CD4-positive, alpha-beta T cell treated with Interferon gamma for 1 hour (primary cell): ENCODE measurements around the gene ST6GAL1.
"Not testable (repeated sequence)": the region's sequence is repeated elsewhere in the genome, so short reads cannot be mapped to it uniquely, and the experiment has no call there.

Source experiments
- DNase-seq: peaks from one replicate; pipeline ENCODE4 v3.0.0-alpha.2; 2020

Gene ST6GAL1

DNA sequence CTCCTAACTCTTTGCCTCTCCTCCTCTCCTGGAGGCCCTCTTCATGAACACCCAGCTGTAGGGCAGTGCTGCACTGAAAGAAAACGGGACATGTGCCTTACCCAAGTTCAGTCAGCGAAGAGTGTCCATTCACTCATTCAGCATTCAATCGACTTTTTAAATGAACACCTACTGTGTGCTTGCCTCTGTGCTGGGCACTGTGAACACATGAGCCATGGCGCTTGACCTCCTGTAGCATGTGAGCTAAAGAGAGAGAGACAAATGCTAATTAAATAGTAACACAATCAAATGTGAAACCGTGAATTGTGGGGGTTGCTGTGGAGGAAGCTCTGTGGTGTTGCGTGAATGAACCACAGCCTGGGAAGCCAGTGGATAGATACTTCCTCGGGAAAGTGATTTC, 43.4 kb downstream of the ST6GAL1 start:
- no peak for DNase-seq

DNA sequence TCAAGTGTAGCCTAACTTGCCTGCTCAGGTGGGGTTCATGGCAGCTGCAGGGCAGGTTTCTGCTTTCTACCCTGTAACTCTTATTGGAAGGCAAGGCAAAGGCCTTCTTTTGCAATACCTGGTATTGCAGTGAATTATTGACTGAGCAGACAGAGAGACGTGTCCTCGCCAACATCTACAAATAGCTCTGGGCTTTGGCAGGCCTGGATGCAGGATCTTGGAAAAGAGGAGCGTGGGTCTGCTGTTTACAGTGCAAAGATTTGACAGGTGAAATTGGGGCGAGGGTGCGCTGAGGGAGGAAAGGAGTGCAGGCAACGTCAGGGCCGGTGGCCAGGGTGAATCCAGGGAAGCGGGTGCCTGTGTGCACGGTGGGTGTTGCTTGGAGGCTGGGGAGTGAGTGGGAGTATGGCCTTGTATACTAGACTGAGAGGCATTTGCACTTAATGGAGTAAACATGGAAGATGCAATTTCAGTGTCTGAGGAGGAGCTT, 44.5 kb downstream of the ST6GAL1 start:
- no peak for DNase-seq

DNA sequence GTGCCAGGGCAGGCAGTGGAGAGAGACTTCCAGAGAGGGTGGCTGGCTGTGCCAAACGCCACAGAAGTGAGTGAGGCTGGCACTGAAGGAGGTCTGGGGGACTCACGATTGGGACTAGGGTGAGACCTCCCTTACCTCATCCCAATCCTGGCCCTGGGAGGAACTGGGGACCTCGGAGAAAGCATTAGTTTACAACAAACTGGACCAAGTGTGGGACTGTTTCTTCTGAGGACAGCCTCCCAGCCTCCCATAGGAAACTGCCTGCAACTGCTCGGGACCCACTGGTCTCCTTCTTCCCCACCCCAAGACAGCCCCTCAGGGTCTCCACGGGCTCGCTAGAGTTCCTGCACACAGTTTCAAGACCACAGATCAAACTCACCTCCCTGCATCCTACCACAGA, 45.4 kb downstream of the ST6GAL1 start:
- DNase-seq: no peak

DNA sequence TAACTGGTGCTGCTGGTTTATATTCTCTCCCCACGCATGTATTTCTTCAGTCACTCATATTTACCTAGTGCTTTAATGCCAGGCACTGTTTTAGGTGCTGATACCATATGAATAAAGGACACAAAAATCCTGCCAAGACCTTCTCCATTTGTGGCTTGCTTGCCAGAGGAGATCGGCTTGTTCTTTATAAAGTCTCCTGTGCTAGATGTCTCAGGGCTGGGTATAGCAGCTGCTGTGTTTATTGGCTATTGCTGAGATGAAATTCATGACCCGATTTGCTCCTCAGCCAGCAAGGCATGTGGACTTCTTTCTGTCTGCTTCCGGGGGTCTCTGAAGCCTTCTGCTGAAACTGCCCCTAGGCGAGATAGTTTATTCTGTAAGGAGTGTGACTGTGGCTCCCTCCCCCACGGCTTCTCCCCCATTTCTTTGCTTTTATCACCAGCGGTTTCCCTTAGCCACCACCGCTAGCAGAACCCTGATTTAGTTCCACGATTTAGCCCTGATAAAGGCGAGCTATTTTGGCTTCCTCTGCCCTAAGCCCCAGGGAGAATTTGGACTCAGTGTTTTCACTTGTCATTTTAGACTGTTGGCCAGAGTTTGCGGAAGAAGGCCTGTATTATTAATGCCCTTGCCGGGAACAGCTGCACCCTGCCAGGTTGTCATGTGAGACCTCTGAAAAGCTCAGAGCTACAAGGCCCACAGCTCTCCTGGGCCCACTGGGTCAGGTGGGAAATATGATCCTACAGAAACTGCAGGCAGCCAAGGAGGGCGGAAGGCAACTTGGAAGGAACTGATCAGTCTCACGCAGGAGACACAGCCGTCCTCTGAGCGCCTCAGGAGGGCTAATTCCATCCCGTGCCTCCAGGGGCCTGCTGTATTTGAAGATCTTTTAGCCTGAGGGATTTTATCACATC, 46.8 kb downstream of the ST6GAL1 start:
- DNase-seq: no peak

DNA sequence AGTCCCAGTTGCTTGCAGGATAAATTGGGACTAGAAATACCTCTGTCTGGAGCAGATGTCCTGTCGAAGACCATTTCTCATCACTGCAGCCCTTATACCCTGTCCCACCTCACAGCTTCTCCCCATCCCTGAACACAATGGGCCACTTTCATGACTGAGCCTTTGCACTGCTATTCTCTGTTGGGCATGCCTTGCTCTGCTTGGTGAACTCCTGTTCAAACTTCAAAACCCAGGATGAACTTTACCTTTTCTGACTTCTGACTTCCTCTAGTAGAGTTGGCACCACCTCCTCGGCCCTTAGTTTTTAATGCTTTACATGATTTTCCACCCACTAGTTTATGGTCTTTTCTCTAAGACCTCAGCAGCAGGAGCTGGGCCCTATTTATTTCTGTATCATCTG, 48.4 kb downstream of the ST6GAL1 start:
- DNase-seq: no peak

DNA sequence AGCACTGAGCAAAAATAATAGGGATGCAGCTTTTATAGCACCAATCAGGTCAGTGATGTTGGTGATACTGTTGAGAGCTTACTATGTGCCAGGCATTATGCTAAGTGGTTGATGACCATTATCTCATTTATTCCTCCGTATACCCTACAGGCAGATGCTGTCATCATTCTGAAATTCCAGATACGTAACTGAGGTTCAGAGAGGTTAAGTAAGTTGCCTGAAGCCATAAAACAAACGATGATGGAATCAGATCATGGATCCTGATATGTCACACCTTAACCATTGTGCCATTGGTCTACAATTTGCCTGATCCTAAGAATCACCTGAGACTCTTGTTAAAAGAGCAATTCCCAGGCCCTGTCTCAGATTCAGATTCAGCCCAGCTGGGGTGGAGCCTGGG, 49.5 kb downstream of the ST6GAL1 start:
- no peak for DNase-seq

DNA sequence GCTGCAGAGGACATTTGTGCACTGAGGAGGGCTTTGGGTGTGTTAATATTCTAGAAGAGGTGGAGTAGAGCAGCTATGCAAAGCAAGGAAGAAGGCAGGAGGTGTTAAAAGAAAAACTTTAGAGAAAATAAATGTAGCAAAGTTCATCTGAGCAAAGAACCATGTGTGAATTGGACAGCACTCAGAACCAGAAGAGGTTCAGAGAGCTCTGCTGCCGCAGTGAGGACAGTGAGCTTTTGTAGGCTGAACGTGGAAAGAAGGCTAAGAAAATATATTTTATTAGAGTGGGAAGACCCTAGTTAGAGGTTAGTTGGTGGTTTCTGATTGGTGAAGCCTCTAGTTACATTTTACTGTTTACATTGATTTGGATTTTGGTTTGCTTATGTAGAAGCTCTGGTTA, 50.7 kb downstream of the ST6GAL1 start:
- no peak for DNase-seq

DNA sequence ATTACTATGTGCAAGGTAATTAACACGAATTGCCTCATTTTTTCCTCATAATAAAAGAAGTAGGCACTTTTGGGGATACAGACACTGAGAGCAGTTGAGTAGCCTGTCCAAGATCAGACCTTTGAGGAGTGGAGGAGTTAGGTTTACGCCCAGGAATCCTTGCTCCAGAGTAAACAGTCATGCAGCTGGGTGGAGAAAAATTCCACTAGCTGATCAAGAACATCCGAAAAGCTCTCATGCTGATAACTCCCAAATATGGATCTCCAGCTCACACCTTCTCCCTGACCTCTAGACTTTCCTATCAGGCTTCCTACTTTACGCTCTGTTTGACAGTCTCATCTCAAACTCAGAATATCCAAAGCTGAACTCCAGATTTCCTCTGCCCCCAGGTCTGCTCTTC, 53.3 kb downstream of the ST6GAL1 start:
- no peak for DNase-seq

DNA sequence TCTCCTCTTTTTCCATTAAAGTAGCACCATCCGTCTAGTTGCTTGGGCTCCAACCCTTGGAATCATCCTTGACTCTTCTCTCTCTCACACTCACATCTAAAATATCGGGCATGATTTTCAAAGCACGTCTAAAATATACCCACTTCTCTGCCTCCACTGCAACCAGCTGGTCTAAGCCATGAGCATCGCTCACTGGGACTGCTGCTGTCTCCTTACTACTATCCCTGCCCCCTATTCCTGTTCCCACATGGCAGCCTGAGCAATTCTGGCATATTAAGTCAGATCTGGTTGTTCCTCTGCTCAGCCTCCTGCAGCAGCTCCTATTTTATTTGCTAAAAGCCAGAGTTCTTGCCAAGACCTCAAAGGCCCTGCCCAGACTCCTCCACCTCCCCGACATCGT, 53.7 kb downstream of the ST6GAL1 start:
- no peak for DNase-seq

DNA sequence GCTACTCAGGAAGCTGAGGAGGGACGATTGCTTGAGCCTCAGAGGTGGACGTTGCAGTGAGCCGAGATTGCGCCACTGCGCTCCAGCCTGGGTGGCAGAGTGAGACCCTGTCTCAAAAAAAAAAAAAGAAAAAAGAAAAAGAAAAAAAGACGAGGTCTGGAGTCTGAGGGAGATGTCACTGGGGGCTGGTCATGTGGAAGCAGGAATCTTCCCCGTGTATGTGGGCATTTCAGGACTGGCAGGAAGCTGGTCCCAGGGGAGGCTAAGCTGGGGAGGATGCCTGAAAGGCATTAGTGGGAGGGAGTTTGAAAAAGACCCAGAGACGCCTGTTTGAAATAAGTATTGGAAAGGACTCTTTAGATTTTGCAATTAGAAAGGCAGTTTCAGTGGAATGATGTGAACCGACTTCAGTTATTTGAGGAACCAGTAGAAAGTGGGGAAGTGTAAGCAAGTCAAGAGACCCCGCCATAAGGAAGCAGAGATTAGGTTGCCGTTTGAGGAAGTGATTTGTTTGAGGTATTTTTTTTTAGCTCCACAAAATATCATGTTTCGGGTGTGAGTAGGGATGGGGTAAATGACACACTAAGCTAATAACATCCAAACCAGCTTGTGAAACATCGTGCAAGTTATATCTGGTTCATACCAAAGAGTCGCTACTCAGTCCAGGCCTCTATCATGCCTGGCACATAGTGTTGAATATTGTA, 55.5 kb downstream of the ST6GAL1 start:
- peak; percentile 14 for DNase-seq

DNA sequence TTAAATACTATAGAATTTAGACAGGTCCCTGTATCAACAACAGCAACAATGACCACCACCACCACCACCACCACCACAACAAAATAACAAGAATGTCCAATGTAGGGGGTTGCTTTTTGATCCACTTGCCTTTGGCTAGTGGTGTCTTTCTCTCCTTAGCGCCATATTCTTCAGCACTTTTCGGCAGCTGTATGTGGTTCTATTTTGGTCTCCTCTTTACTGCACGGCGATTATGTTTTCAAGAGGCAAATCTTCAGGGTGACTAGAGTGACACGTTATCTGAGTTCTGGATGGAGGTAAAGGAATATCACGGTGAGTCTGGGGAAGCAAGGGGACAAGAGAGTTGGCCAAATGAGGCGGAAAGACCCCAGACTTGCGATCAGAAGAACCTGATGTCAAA, 56.1 kb downstream of the ST6GAL1 start:
- no peak for DNase-seq

DNA sequence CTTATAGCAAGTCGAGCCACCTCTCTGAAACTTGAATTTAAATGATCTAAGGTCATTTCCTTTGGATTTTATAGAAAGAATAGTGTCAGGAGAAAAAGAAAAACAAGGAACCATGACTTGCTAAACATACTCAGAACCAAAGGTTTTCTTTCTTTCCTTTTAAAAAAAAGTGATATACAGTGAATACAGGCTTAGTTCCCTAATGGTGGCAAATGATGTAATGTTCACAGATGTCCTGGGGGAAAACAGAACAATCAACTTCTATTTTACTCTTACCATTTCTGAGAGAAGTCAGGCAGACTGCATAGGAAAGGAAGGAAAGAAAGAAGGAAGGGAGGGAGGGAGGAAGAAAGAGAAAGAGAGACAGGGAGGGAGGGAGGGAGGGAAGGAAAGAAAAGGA, 56.5 kb downstream of the ST6GAL1 start:
- DNase-seq: no peak

DNA sequence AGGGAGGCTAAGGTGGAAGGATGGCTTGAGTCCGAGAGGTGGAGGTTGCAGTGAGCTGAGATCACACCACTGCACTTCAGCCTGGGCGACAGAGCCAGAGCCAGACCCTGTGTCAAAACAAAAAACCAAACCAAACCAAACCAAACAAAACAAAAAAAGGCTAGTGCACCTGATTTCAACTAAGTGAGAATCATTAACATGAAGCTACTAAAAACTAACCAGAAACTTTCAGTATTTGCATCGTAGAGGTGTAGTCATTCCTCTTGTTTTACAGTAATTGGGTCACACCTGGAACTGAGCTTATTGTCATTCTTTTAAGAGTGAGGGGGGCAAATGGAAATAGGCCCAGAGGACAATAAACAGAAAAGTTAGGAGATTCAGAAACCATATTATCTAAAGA, 58.5 kb downstream of the ST6GAL1 start:
- no peak for DNase-seq

DNA sequence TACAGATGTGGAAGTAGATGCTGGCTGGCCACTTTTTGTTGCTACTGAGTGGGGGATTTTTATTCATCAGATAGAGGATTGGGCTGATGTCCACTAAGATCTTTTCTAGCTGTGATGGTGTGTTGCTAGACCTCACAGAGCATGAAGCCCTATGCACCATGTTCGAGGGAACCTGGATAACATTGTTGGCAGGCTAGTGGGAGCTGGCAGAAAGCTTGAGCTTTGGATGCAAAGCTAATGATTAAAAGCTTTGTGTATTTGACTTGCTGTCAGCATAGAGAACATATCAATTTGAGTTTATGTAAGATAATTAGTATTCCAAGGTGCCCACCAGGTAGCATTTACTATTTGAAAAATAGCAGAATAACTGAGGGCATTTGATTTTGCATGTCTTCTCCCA, 59.1 kb downstream of the ST6GAL1 start:
- DNase-seq: no peak

DNA sequence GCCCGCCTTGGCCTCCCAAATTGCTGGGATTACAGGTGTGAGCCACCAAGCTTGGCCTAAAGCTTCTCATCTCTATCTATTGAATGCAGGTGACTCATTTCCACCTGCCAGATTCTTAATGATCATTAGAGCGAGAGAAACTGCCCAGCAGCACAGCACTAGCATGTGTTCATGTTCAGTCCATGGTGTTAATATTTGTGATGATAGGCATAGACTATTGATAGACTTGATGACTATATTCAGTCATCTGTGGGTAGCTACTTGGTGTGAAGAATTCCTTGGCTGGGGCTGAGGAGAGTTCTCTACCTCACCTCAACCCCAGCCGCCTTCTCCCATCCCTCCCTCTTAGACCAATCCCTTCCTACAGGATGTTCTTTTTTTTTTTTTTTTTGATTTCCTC, 60.0 kb downstream of the ST6GAL1 start:
- DNase-seq: no peak

DNA sequence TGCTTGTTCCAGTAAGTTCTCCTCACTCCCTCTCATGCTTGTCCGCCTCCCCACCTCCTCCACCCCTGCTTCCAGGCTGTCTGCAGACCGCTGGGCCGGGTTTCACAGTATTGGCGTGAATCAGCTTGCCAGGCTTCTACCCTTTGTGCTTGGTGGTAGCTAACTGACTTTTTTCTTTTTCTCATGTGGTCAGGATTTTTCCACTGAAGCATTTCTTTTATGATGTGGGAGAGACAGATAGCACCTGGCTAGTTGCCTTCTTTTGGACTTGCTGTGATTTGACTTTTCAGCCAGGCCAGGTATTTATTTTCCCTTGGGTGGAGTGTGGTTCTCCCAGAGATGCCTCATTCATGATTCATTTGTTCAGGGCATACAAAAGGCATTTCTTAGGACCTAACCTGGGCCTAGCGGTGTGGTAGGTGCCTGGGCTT, 60.6 kb downstream of the ST6GAL1 start:
- no peak for DNase-seq

DNA sequence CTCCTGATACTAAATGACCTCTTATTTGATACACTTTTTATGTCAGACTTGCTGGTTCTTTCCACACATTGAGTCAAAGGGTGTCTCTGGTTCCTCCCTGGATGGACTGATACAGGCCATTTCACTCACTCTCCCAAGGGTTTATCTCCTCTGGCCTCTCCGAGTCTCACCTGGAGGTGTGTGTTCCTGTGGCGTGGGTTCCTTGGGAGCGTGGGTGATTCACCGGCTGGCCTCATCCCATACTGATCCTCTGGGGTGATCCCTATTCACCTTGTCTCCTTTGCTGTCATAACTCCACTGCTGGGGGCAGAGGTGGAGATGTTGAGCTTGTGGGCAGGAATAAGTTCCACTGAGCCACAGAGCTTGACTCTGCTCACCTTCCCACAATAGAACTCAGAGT, 61.1 kb downstream of the ST6GAL1 start:
- DNase-seq: no peak

DNA sequence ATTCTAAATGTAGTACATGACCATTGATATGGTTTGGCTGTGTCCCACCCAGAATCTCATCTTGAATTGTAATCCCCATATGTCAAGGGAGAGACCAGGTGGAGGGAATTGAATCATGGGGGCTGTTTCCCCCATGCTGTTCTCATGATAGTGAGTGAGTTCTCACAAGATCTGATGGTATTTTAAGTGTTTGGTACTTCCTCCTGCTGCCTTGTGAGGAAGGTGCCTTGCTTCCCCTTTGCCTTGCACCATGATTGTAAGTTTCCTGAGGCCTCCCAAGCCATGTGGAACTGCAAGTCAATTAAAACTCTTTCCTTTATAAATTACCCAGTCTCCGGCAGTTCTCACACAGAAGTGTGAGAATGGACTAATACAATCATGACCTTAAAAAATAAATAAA, 61.8 kb downstream of the ST6GAL1 start:
- DNase-seq: not testable (repeated sequence)

DNA sequence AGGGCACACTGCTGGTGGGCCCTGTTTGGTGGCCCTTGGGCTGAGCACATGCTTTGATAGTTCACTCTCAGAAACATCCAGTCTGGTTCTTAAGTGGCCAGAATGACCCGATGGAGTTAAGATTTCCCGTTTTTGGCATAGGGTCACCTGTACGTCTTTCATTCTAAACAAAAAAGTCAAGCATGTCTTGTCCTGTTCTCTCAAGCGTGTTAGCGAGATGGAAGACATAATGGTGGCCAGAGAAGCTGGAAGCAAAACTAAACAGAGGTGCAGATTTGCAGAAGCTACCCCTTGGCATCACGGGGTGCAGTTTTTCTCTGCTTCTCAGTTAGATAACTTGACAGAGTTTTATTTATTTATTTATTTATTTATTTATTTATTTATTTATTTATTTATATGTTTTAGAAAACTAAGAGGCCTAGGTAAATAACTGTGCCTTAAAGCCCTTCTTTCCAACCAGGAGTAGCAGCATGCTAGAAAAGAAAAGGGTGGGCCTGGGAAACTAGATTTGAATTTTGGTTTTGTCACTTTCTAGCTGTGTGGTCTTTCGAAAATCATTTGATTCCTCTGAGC, 63.0 kb downstream of the ST6GAL1 start:
- DNase-seq: no peak

DNA sequence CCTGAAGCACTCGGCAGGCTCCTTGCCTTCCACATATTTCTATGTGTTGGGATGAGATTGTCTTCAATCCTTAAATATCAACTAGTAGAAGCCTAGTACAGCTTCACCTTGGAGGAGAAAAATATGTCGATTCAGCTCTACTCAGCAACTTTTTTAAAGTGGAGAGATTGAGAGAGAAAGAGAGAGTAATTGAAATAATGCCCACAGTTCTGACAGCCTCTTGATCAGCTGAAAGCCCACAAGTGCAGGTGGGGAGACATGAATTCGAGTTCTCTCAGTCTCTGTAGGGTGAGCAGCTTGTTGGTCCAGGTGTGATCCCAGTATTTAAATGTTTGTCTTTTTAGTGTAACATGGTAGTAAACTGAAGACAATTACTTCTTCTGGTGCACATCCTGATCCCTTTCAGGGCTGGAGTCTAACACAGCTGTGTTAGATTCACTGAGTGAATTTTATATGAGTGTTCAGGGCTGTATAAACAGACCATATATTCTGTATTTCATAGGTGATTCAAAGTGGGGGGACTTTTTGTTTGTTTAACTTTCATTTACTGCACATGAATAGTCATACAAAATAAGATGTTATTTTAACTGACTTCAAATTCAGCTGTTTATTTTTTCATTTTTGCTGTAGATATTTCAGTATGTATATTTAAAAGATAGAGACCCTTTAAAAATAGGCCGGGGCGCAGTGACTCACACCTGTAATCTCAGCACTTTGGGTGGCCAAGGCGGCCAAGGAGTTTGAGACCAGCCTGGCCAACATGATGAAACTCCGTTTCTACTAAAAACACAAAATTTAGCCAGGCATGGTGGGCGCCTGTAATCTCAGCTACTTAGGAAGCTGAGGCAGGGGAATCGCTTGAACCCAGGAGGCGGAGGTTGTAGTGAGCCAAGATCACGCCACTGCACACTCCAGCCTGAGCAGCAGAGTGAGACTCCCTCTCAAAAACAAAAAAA, 64.0 kb downstream of the ST6GAL1 start:
- no peak for DNase-seq

DNA sequence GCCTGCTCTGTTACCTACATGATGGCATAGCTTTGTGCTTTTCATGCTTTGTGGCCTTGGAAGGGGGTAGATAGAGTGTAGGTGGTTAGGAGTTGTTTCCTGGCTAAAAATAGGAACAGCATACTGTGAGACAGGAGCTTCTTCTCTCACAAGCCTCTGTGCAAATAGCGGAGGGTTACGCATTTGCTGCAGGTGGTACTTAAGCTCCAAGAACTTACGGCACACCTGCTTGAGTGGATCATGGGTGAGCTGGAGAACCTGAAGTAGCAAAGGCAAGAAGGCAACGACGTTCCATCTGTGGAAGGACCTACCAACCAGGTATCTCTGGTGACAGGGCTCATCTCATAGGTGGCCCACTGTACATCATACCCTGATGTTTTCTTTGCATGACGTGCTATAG, 66.0 kb downstream of the ST6GAL1 start:
- DNase-seq: no peak

DNA sequence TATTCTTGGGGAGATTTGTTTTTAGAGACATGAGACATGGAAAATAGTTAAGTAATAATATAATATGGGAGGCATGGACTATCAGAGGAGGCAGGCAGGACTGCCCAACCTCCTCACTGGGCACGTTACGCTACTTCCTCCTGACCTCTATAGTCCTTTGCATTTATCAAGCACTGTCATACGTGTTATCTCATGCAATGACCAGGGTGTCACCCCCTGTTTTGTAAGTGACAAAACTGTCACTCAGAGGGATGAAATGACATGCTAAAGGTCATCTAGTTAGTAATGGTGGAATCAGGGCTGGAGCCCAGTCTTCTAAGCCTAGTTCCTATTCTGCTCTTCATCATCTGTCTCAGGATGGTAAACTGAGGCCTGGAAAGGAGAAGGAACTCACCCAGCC, 66.7 kb downstream of the ST6GAL1 start:
- no peak for DNase-seq

DNA sequence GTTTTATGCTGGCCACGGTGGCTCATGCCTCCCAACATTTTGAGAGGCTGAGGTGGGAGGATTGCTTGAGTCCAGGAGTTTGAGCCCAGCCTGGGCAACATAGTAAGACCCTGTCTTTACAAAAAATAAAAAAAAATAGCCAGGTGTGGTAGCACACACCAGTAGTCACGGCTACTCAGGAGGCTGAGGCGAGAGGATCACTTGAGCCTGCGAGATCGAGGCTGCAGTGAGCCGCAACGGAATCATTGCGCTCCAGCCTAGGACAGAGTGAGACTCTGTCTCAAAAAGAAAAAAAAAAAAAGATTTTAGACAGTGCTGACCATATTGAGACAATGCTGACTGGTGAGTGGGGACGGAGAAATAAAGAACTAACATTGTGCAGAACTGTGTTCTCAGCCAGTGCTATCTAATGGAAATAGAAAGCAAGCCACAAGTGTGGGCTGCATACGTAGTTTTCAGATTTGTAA, 67.2 kb downstream of the ST6GAL1 start:
- DNase-seq: no peak
